ENCODE data around the gene INPP5A.

The INPP5A gene

GRCh38 chr10:132533571-132534260, 3.9 kb upstream of the INPP5A start:
- Mint-ChIP-seq H3K4me1 (peaks cover 24% of the 10 kb centered on the region), H3K4me3 (peak overlapping the region in 2 of 3 experiments; percentile 24 to 56), H3K36me3 (ENCODE audit: low read depth) (peaks cover 18% of the 10 kb centered on the region), H3K27ac (no peak overlapping the region), H3K27me3 (ENCODE audit: low read depth) (peaks cover 4% of the 10 kb centered on the region), H3K9me3 (peaks cover 17% of the 10 kb centered on the region)
- TF ChIP-seq CTCF (IDR thresholded peaks at IDR 0.05; ENCODE audit: unreplicated experiment in 3 of 3) = no peak

GRCh38 chr10:132534391-132535064, 3.1 kb upstream of the INPP5A start:
- Mint-ChIP-seq H3K36me3 (ENCODE audit: low read depth) (peaks cover 18% of the 10 kb centered on the region), H3K4me3 (peak overlapping the region; percentile 71 to 77 (median 72)), H3K27ac (peak overlapping the region; percentile 16 to 66 (median 61)), H3K4me1 (peaks cover 31% of the 10 kb centered on the region), H3K27me3 (ENCODE audit: low read depth) (peaks cover 3% of the 10 kb centered on the region), H3K9me3 (peaks cover 16% of the 10 kb centered on the region)
- TF ChIP-seq CTCF (IDR thresholded peaks at IDR 0.05; ENCODE audit: unreplicated experiment in 3 of 3) = no peak

DNA sequence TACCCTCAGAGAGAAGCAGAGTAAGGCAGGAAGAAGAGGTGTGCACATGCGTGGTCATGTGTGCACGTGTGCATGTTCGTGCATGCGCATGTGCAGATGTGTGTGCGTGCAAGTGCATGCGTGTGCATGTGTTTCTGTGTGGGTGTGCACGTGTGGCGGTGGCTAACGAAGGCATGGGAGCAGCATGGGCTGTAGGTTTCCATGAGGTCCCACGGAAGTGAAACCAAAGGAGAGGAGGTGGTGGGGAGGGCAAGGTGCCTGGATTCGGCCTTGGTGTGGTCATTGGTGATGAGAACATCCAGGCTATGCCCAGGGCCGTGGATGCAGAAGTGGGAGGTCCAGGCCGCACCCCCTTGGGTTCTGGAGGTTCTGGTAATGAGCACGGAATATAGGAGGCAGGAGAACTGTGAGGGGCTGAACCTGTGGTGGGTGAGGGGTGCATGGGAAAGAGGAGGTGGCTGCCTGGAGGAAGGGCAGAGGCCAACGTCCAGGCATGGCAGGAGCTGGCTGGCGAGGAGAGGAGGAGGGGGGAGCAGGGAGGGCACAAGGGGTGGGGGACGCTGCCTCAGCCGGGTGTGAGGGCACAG, 2.4 kb upstream of the INPP5A start:
- H3K27ac Mint-ChIP-seq = peak overlapping the region in 2 of 3 experiments; percentile 61 to 66
- peaks cover 18% of the 10 kb centered on the region for H3K36me3 Mint-ChIP-seq (ENCODE audit: low read depth)
- H3K4me3 Mint-ChIP-seq = peak overlapping the region; percentile 71 to 77 (median 72)
- no peak for TF ChIP-seq CTCF (IDR thresholded peaks at IDR 0.05; ENCODE audit: unreplicated experiment in 3 of 3)
- H3K9me3 Mint-ChIP-seq = peaks cover 13% of the 10 kb centered on the region
- peaks cover 37% of the 10 kb centered on the region for H3K4me1 Mint-ChIP-seq
- peaks cover 3% of the 10 kb centered on the region for H3K27me3 Mint-ChIP-seq (ENCODE audit: low read depth)

DNA sequence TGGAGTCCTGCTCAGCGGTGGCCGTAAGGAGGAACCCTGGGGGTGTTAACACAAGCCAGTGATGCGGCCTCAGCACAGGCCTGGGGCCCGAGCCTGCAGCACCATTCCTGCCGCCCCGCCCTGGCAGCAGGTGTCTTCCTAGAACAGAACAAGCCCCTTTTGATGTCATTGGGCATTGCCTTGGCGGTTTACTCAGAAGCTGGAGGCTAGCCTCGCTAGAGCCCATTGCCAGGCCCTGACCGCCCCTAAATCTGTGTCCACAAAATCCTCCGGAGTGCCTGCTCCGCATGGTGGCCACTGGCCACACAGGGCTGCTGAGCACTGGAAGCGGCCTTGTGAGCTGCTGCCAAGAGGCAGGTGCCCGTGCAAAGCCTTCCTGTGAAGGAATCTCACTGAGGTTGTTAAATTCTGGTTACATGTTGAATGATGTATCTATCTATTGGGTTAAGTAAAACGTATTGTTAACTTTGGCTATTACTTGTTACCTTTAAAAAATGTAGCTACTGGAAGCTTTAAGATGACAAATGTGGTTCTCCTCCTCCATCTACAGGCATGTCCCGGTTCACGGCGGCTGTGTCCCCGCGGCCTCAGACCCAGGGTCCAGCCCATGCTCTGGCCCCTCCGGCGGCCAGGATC, 1.2 kb upstream of the INPP5A start:
- peaks cover 15% of the 10 kb centered on the region for H3K36me3 Mint-ChIP-seq (ENCODE audit: low read depth)
- peak overlapping the region; percentile 76 to 86 (median 86) for H3K4me3 Mint-ChIP-seq
- H3K9me3 Mint-ChIP-seq = peaks cover 11% of the 10 kb centered on the region
- H3K27me3 Mint-ChIP-seq (ENCODE audit: low read depth) = peaks cover 3% of the 10 kb centered on the region
- peaks cover 49% of the 10 kb centered on the region for H3K4me1 Mint-ChIP-seq
- H3K27ac Mint-ChIP-seq = peak overlapping the region; percentile 40 to 85 (median 62)
- TF ChIP-seq CTCF (IDR thresholded peaks at IDR 0.05; ENCODE audit: unreplicated experiment in 3 of 3) = no peak

DNA sequence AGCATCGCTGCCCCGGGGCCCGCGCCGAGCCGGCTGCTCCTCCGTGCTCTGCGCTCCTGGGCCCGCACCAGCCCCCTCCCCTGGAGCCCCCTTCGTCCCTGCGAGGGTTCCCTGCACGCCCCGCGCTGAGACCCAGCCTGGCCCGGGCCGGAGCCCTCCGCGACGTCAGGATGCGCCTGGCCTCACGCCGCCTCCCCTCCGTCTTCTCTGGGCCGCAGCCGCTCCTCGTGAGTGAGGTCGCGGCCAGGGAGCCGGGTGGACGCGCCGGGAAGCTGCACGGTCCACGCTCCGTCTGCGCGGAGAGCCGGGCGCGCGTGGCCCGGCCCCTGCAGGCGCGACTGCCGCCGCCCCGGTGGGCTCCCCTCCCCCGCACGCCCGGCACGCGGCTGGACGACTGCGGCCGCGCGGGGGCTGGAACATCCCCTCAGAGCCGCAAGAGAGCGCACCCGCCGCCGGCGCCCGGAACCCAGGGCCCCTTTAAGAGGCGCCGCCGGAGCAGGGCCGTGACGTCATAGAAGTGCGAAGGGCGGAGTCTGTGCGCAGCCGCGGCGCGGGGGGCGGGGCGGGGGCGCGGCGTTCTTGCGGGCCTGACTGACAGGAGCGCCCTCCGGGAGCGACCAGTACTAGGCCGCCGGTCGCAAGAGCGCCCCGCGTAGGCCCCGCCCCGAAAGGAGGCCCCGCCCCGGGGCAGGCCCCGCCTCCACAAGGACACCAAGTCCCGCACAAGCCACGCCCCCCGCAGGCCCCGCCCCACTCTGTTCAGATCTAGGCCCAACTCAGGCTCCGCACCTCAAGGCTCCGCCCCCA, 507 bp upstream of the INPP5A start:
- Mint-ChIP-seq H3K4me1 (peaks cover 55% of the 10 kb centered on the region), H3K27me3 (ENCODE audit: low read depth) (peaks cover 3% of the 10 kb centered on the region), H3K27ac (no peak overlapping the region), H3K4me3 (peak overlapping the region; percentile 76 to 86 (median 86)), H3K9me3 (peaks cover 6% of the 10 kb centered on the region), H3K36me3 (ENCODE audit: low read depth) (peaks cover 10% of the 10 kb centered on the region)
- peak; percentile 28 to 38 (median 32) for TF ChIP-seq CTCF (IDR thresholded peaks at IDR 0.05; ENCODE audit: unreplicated experiment in 3 of 3)

Measured in nephron (organoid).